Astrocyte (in vitro differentiated cells and primary cell): ENCODE results near the gene TEDC1. TPM values are rescaled to one million over a fixed set of nuclear protein-coding genes. Genes with fewer than 3 reads are reported as not detected.

Experiments
- DNase-seq: peaks from one replicate; pipeline ENCODE4 v3.0.0-alpha.2; 2010; ENCODE audit warnings: low read depth
- FAIRE-seq: peaks from 2 replicates; lab custom pipeline; 2011; peaks lifted over from hg19 to GRCh38; lab: Jason Lieb, UNC
- H2AFZ ChIP-seq: 2 replicates; pipeline ENCODE4 v1.6.0; 2012; ENCODE audit warnings: low read depth, low read length, inconsistent platforms
- H3K27ac ChIP-seq: 2 replicates; pipeline ENCODE4 v1.5.1; 2011; ENCODE audit warnings: low read depth, low read length, inconsistent platforms
- H3K27me3 ChIP-seq: 2 replicates; pipeline ENCODE4 v1.6.0; 2011; ENCODE audit warnings: low read length, inconsistent platforms; ENCODE audit not compliant: insufficient read depth
- H3K36me3 ChIP-seq: 2 replicates; pipeline ENCODE4 v1.5.1; 2011; ENCODE audit warnings: low read length, inconsistent platforms; ENCODE audit not compliant: insufficient read depth
- H3K4me1 ChIP-seq: 2 replicates; pipeline ENCODE4 v1.5.1; 2011; ENCODE audit warnings: low read length, inconsistent platforms; ENCODE audit not compliant: insufficient read depth
- H3K4me2 ChIP-seq: 2 replicates; pipeline ENCODE4 v1.6.0; 2012; ENCODE audit warnings: low read length, inconsistent platforms
- H3K4me3 ChIP-seq: 2 replicates; pipeline ENCODE4 v1.5.1; 2011; ENCODE audit warnings: low read depth, mild to moderate bottlenecking, low read length, inconsistent platforms; ENCODE audit not compliant: insufficient read depth
- H3K79me2 ChIP-seq: 2 replicates; pipeline ENCODE4 v1.6.0; 2012; ENCODE audit warnings: mild to moderate bottlenecking, low read length, inconsistent platforms; ENCODE audit not compliant: insufficient read depth
- H3K9ac ChIP-seq: 2 replicates; pipeline ENCODE4 v1.6.0; 2012; ENCODE audit warnings: mild to moderate bottlenecking, low read length, inconsistent platforms
- H3K9me3 ChIP-seq: 2 replicates; pipeline ENCODE4 v1.5.1; 2012; ENCODE audit warnings: low read depth, mild to moderate bottlenecking, low read length, inconsistent platforms; ENCODE audit not compliant: insufficient read depth
- H4K20me1 ChIP-seq: 2 replicates; pipeline ENCODE4 v1.6.0; 2012; ENCODE audit warnings: low read length, inconsistent platforms; ENCODE audit not compliant: insufficient read depth
- H3K27ac Mint-ChIP-seq: one replicate; pipeline ENCODE4 v1.8.0; 2021; ENCODE audit warnings: mild to moderate bottlenecking, mixed read lengths; ENCODE audit not compliant: unreplicated experiment
- H3K27me3 Mint-ChIP-seq: one replicate; pipeline ENCODE4 v1.8.0; 2021; ENCODE audit warnings: low read depth, mixed read lengths; ENCODE audit not compliant: unreplicated experiment
- H3K36me3 Mint-ChIP-seq: one replicate; pipeline ENCODE4 v1.8.0; 2021; ENCODE audit warnings: low read depth, mixed read lengths; ENCODE audit not compliant: unreplicated experiment
- H3K4me1 Mint-ChIP-seq: one replicate; pipeline ENCODE4 v1.8.0; 2021; ENCODE audit warnings: low read depth, mixed read lengths; ENCODE audit not compliant: unreplicated experiment
- H3K4me3 Mint-ChIP-seq: one replicate; pipeline ENCODE4 v1.8.0; 2021; ENCODE audit warnings: mild to moderate bottlenecking, moderate library complexity, mixed read lengths; ENCODE audit not compliant: unreplicated experiment
- H3K9me3 Mint-ChIP-seq: one replicate; pipeline ENCODE4 v1.8.0; 2021; ENCODE audit warnings: mild to moderate bottlenecking, mixed read lengths; ENCODE audit not compliant: unreplicated experiment
- CTCF ChIP-seq: IDR thresholded peaks from 2 replicates; pipeline ENCODE4 v1.5.1; 2011; ENCODE audit warnings: low read depth, mild to moderate bottlenecking, inconsistent platforms, low read length, moderate library complexity; ENCODE audit not compliant: insufficient read depth
- EZH2 ChIP-seq: IDR thresholded peaks from 2 replicates; pipeline ENCODE4 v1.6.1; 2012; ENCODE audit warnings: mild to moderate bottlenecking, low read length, inconsistent platforms; ENCODE audit not compliant: insufficient read depth
- total RNA-seq: library from RNA; stranded (reverse); gene quantifications from 2 replicates; pipeline ENCODE4 v1.2.1, GENCODE V29; 2021

Gene TEDC1
- total RNA-seq, 1 donor from 2014 or later = 5.5 TPM

GRCh38 chr14:105501504-105502291 lies 10.7 kb downstream of the TEDC1 start:
- Mint-ChIP-seq H3K9me3 (no peaks in the 10 kb centered on the region), H3K36me3 (no peaks in the 10 kb centered on the region), H3K4me1 (no peaks in the 10 kb centered on the region), H3K27me3 (peaks cover 10% of the 10 kb centered on the region), H3K4me3 (no peak overlapping the region), H3K27ac (no peak overlapping the region)
- DNase-seq = no peak
- H3K9ac ChIP-seq = no peak overlapping the region
- H3K36me3 ChIP-seq = no peaks in the 10 kb centered on the region
- TF ChIP-seq EZH2 = no peak
- TF ChIP-seq CTCF = no peak
- H4K20me1 ChIP-seq = no peaks in the 10 kb centered on the region
- H3K4me1 ChIP-seq = no peaks in the 10 kb centered on the region
- H3K79me2 ChIP-seq = no peaks in the 10 kb centered on the region
- no peak overlapping the region for H3K4me2 ChIP-seq
- H3K27me3 ChIP-seq = no peaks in the 10 kb centered on the region
- no peak overlapping the region for H3K27ac ChIP-seq
- H3K4me3 ChIP-seq = no peak overlapping the region
- no peak for FAIRE-seq
- no peaks in the 10 kb centered on the region for H3K9me3 ChIP-seq
- H2AFZ ChIP-seq = no peak overlapping the region

- Mint-ChIP-seq H3K9me3 (no peaks in the 10 kb centered on the region), H3K27ac (peak overlapping the region; percentile 47), H3K27me3 (peaks cover 13% of the 10 kb centered on the region), H3K4me1 (no peaks in the 10 kb centered on the region), H3K4me3 (no peak overlapping the region), H3K36me3 (no peaks in the 10 kb centered on the region)
- no peaks in the 10 kb centered on the region for H3K9me3 ChIP-seq
- H3K27ac ChIP-seq = no peak overlapping the region
- H3K27me3 ChIP-seq = no peaks in the 10 kb centered on the region
- no peaks in the 10 kb centered on the region for H3K36me3 ChIP-seq
- no peak for FAIRE-seq
- TF ChIP-seq EZH2 (no peak), CTCF (no peak)
- no peak for DNase-seq
- H3K9ac ChIP-seq = no peak overlapping the region
- no peaks in the 10 kb centered on the region for H3K4me1 ChIP-seq
- H4K20me1 ChIP-seq = no peaks in the 10 kb centered on the region
- H3K4me3 ChIP-seq = no peak overlapping the region
- H2AFZ ChIP-seq = no peak overlapping the region
- H3K79me2 ChIP-seq = no peaks in the 10 kb centered on the region
- no peak overlapping the region for H3K4me2 ChIP-seq
These were observed 11.6 kb downstream of the TEDC1 start for GRCh38 chr14:105502446-105503295.

- TF ChIP-seq EZH2 (no peak), CTCF (no peak)
- H3K4me1 ChIP-seq = no peaks in the 10 kb centered on the region
- no peaks in the 10 kb centered on the region for H3K36me3 ChIP-seq
- H3K9me3 ChIP-seq = no peaks in the 10 kb centered on the region
- H3K9ac ChIP-seq = no peak overlapping the region
- no peak overlapping the region for H3K27ac ChIP-seq
- no peaks in the 10 kb centered on the region for H3K27me3 ChIP-seq
- no peak overlapping the region for H2AFZ ChIP-seq
- H3K4me3 ChIP-seq = no peak overlapping the region
- no peak overlapping the region for H3K4me2 ChIP-seq
- no peaks in the 10 kb centered on the region for H4K20me1 ChIP-seq
- H3K36me3 Mint-ChIP-seq = no peaks in the 10 kb centered on the region
- no peak for DNase-seq
- peaks cover 17% of the 10 kb centered on the region for H3K27me3 Mint-ChIP-seq
- H3K27ac Mint-ChIP-seq = peak overlapping the region; percentile 18
- H3K79me2 ChIP-seq = no peaks in the 10 kb centered on the region
- no peak for FAIRE-seq
- H3K9me3 Mint-ChIP-seq = no peaks in the 10 kb centered on the region
- H3K4me3 Mint-ChIP-seq = no peak overlapping the region
- no peaks in the 10 kb centered on the region for H3K4me1 Mint-ChIP-seq
These were observed 12.2 kb downstream of the TEDC1 start for GRCh38 chr14:105503296-105503640.
